Upper lobe of left lung (tissue), 4 donors: ENCODE data around the gene TMEM250.

Experiments used
- EP300 ChIP-seq, 4 donors: sonication (generic); formaldehyde crosslinking; IDR thresholded peaks; one replicate each; pipeline ENCODE4 v1.5.1; 2017; ENCODE audit warnings: antibody characterized with exemption in 4 of 4, control low read depth in 2 of 4
- POLR2A ChIP-seq, 4 donors: fragments of 450-650 bp; IDR thresholded peaks; one replicate each; pipeline ENCODE4 v1.5.1; 2016 to 2017; ENCODE audit warnings: antibody characterized with exemption in 4 of 4, mild to moderate bottlenecking in 2 of 4

DNA sequence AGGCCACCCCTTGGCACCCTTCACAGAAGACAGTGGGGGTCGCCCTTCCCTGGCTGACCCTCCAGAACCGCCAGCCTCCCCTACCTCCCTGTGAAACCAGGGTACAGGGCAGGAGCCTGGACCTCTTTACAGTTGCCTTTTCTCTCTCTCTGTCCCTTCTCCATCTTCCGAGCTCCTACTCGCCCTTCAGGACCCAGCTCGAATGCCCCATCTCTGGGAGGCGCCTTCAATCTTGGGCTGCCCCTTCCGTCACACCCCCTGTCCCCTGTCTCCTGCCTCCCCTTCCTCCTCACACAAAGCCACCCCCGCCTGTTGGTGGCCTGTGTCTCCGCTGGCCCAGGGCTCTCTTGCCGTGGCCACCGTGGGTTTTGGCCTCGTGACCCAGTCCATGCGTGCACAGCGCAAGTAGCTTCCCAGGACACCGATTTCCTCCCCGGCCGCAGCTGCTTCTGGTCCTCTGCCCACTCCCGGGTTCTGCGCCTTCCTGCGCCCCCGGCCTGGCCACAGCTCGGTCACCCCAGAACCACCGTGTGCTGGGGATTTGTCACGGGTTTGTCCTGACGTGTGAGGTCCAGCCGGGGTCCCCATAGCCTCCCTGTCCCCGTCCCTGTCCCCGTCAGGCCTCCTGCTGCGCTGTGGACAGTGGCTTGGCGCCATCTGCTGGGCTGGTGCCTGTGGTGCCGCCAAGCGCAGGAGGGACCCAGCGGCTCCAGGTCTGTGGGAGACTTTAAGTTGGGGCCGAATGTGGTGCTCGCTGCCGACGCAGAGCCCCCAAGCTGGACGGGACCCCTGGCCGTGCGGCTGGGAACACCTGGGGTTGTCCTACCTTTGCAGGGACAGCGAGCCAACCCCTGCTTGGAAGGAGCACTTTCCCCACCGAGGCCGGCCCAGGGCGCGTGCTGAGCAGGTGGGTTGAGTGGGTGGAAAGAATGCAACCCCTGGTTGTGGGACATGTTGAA, 4.0 kb upstream of the TMEM250 start:
- TF ChIP-seq POLR2A (IDR thresholded peaks at IDR 0.05) (peak in 1 of 4 donors; percentile 19), EP300 (IDR thresholded peaks at IDR 0.05) (no peak)
